SK-N-DZ (cell line): ENCODE measurements around the gene GRAMD4.
"Not testable (repeated sequence)": the region's sequence is repeated elsewhere in the genome, so short reads cannot be mapped to it uniquely, and the experiment has no call there.

Source experiments
- DNase-seq: peaks from one replicate; pipeline ENCODE4 v3.0.0-alpha.2; 2015; ENCODE audit warnings: low spot score

The GRAMD4 gene

DNA sequence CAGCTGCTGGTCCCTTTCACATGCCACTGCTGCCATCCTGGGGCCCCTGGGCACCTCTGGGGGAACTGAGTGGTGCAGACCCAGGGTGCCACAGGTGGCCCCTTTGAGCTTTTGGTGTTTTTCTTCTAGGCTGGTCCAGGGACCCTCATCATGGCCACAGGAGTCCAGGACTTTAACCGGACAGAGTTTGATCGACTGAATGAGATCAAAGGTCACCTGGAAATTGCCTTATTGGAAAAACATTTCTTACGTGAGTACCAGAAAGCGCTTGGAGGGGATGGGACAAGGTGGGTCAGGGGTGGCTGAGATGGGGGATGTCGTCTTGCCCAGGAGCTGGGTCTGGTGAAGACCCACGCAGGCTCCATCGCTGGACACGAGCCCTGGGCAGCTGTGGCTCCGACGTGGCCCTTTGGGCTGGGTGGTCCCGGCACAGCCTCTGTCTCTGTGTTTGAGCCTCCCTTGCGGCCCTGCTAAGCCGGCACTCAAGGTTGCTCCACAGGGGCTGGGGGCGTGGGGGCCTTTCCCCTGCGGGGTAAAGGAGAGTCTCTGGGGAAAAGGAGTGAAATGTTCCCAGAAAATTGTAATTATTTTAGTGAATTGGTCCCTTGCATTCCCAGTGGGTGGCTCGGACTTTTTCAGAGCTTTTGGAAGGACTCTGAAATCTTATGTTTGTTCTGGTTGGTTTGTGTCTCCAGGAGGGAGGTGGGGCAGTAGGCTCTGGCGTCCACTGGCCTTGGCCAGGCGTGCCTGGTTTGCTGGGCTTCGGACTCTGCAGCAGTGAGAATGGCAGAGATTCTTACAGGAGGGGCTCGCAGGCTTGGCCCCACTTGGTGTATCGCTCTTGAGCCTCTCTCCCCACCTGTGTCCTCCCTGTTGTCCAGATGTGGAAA is 17.8 kb downstream of the GRAMD4 start:
- DNase-seq = no peak

DNA sequence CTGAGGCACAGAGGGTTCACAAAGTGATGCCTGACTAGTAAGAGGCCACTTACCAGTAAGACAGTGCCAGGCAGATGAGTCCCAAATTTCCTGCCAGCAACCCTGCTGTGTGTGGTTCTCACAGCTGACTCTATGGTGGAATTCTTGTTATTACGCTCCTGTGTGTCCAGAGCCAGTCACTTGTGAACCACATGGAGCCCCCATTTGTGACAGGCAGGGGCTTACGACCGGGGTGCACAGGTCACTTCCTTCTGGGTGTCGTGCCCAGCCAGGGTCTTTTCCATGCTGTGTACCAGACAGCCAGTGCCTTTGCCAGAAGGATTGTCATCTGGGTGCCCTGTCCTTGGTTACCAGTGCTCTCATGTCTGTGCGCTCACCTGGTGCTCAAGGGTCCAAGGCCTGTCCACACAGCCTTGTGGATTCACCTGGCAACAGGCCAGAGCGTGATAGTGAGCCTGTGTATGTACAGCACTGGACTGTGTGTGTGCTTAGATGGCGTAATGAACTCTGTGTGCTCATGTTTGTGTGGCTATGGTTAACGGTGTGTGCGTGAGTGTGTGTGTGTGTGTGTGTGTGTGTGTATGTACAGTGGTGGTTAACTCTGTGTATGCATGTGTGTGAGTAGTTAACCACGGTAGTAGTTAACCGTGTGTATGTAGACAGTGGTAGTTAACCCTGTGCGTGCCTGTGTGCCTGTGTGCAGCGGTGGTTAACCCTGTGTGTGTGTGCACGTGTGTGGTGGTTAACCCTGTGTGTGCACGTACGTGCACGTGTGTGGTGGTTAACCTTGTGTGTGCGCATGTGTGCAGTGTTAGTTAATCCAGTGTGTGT is 18.6 kb downstream of the GRAMD4 start:
- no peak for DNase-seq

DNA sequence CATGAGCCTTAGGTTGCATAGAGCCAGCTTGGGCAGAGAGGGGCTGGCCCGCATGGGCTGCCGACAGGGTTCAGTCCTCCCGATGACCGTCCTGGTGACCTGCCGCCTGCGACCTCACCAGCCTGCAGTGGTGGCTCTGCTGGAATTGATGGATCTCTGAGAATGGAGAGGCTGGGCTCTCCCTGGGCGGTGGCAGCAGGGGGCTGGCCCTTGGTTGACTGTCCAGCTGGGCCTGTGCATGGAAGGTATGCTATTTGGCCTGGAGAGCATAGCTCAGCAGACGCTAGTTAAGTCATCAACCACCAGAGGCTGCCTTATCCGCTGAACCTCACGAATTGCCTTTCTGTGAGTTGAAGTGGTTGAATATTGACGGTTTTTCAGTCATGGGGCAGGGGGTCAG is 19.7 kb downstream of the GRAMD4 start:
- DNase-seq = no peak

DNA sequence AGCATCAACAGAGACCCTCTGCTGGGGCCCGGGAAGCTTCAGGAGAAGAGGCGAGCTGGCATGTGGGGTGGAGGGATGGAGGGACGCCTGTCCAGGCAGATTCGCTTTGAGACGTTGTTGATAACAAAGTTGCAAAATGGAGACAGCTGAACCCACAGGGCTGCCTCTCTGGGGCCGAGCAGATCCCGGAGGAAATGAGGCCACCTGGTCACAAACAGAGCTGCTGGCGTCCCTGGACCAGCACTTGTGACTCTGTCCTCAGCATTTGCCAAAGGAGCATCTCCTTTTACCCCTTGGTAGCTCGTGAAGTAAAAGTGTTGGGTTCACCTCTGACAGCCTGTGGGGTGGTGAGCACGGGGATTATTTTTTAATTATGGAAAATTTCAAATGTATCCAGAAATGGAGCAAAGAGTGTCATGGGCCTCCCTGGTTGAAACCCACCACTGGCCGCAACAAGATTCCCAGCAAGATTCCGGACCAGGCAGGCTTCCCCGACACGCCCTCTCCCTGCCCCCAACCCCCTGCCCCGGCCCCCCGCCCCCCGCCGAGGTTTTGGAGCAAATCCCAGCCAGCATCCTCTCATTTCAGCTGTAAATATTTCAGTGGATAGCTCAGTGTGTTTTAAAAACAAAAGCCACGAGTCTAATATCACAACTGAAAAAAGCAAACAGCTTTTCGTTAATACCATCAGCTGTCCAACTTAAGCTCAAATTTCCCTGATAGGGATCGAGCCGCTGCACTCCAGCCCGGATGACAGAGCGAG is 20.3 kb downstream of the GRAMD4 start:
- DNase-seq = no peak

DNA sequence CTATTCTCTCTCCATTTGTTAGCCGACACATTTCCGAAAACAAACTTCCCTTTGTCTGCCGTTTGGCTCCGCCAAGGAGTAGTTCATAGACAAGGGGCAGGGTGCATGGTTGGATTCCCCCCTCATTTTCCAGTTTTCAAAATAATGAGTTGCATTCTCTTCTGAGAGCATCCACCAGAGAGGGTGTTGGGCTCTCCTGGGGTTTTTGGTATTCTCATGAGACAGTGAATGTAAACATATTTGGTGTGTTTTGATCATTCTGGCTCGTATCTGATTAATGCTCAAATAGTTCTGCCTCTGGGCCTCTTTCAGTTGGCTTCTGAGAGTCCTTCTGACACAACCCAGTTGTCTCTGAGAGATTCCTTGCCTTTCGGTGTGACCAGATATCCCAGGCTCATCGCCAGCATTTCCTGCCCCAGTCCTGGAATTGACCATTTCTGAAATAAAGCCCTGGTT is 21.7 kb downstream of the GRAMD4 start:
- no peak for DNase-seq

DNA sequence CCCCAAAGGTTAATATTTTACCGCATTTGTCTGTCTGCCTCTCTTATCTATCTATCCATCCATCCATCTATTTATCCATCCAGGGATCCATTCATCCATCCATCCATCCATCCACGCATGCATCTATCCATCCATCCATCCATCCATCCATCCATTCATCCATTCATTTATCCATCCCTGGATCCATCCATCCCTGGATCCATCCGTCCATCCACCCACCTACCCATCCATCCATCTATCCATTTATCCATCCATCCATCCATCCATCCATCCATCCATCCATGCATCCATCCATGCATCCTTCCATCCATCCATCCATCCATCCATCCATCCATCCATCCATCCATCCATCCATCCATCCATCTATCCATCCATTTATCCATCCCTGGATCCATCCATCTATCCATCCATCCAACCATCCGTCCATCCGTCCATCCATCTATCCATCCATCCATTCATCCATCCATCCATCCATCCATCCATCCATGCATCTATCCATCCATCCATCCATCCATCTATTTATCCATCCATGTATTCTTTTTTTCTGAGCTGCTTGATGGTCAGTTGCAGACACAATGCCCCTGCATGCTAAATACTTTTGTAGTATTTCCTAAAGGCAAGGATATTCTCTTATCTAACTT is 22.8 kb downstream of the GRAMD4 start:
- not testable (repeated sequence) for DNase-seq

DNA sequence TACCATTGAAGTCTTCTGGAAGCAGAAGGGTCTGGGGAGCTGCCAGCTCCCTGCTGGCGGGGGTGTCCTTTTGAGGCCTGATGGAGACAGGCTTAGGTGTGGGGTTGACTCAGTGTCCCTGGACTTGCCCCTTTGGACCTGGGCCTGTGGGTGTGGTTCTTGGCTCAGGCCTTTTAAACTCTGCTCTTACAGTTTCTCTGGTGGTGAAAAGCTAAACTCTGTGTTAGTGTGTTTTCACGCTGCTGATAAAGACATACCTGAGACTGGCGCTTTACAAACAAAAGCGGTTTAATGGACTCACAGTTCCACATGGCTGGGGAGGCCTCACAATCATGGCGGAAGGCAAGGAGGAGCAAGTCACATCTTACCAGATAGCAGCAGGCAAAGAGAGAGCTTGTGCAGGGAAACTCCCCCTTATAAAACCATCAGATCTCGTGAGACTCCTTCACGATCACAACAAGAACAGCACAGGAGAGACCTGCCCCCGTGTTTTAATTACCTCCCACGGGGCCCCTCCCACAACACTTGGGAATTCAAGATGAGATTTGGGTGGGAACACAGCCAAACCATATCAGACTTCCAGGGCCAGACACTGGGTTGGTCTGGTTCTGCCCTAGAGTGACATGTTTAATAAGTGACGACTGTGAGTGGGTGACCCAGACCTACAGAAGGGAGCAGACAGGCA is 26.5 kb downstream of the GRAMD4 start:
- no peak for DNase-seq

DNA sequence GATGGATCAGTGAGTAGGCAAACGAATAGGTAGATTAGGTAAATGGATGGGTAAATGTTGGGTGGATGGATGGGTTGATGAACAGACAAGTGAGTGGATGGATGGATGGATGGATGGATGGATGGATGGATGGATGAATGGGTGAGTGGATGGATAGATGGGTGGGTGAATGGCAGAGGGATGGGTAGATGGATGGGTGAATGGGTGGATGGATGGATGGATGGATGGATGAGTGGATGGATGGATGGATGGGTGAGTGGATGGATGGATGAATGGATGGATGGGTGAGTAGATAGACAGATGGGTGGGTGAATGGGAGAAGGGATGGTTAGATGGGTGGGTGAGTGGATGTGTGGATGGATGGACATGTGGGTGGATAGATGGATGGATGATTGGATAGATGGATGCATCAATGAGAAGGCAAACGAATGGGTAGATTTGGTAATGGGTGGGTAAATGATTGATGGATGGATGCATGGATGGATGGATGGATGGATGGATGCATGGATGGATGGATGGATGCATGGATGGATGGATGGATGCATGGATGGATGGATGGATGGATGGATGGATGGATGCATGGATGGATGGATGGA is 28.1 kb downstream of the GRAMD4 start:
- not testable (repeated sequence) for DNase-seq

DNA sequence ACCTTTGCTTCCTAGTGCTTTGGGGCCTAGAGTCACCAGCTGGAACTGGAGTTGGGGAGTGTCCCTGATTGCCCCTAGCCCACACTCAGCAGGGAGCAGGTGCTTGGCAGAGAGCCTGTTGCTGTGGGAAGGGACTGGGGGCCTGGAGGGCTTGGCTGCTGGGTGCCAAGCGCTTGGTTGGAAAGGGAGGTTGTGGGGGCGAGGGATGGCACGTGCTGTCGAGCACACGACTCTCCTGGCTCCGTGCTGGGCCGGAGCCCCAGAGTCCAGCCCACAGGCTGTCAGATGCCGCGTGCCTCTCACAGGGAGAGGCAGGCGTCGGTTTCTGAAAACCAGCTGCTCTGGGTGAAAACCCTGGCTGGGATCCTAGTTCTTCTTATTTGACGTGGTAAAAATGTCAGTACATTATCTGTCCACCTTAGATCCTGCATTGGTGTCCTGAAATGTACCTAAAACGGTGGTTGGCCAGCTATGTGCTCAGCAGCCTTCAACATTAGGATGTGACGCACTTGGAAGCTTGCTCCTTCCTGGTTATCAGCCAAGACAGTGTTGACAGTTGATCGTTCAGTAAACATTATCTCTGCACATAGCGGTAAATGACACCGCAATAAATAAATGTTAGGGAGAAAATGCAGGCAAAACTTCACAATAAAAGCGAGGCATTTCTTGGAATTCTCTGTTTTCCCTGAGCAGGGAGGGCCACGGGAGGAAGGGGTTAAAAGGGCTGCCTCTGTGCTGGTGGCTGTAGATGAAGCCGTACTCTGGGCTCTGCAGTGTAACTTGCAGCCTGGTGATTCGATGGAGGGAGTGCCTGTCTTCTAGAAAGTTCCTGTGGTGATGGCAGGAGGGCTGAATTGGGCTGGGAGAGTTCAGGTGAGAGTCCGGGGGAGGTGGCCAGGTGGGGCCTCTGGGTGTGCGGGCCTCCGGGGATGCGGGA is 29.2 kb downstream of the GRAMD4 start:
- no peak for DNase-seq

DNA sequence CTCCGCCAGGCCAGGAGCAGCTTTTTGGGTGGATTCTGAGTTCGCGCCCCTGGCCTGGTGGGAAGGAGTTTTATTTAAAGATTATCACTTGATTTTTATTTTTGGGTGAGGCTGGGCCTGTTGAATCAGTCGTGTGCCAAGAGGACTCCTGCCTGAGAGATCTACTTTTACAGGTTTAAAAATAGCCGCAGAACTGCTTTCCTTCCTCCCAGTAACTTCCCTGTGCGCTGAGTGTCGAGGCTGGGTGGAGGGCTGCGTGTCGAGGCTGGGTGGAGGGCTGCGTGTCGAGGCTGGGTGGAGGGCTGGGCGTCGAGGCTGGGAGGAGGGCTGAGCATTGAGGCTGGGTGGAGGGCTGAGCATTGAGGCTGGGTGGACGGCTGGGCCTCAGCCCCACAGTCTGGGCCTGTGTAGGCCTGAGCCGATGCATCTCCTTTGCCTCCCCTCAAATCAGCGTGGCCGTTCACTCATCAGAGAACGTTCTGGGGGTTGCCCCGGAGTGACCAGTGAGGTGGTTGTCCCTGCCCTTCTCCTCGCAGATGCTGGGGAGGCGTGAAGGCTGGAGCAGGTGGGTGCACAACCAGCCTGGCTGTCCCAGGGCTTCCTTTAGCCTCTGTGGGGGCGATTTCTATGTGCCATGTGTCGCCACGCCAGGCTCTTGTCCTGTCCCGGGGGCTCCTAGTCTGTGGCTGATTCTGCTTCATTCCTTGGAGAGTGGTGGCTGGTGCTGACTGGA is 30.1 kb downstream of the GRAMD4 start:
- DNase-seq = no peak

DNA sequence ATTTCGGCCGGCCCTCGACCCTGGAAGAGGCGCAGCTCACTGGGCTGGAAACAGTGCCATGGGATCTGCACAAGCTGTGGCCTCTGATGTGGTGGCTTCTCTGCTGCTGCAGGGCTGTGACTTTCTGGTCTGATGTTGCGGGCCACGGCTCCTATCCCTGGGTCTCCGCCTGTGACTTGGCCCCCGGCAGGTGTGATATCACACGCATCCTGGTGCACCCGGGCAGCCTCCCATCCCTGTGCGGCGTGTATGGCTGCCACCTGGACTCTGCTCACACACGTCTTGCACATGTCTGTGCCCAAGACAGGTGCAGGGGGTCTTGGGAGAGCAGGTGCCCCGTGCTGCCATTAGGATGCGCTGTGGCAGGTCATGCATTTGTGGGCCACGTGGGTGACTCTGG is 31.1 kb downstream of the GRAMD4 start:
- DNase-seq = no peak

DNA sequence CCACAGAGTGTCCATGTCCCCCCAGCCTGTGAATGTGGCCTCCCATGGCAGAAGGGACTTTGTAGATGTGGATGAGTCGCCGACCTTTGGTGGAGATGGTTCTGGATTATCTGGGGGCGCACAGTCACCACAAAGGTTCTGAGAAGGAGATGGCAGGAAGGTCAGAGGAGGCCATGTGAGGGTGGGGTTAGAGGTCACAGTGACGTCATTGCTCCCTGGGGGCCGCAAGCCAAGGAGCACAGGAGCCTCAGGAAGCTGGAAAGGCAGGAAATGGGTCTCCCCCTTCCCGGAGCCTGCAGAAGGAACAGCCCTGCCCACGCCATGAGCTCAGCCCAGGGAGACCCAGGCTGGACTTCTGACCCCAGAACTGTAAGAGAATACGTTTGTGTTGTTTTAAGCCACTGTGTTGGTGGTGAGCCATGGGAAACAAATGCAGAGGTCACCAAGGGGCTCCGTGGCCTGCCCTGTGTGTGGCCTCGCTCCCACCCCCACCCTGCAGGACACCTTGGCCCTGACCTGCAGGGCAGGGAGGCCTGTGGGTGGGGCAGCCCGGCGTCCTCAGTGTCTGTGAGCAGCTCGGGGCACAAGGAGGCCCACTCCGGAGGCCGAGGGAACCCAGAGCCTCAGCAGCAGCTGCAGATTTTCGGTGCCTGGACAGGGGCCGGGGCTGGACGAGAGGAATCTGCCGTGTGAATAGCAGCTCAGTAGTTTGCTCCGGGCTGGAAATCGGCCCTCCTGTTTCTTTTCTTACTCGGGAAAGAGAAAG is 32.1 kb downstream of the GRAMD4 start:
- no peak for DNase-seq

DNA sequence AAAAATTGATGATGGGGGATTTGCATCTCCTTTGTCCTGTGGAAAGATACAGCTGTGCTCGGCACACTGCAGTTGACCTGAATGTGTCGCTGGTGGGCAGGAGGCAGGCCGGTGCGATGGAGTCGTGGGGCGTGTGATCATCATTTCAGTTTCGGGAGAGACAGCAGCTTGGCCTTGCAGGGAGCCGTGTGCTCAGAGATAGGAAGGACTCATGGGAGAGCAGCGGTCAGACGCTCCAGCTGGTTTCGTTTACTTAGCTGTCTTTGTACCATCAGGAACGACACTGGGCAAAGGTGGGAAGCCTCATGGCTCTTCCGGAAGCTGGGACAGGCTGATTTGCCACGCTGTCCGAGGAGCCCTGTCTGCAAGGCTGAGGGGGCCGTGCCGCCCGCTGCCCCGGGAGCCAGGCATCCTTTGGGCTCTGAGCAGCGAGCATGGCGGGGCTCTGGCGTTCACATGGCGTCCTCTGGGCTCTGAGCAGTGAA is 32.7 kb downstream of the GRAMD4 start:
- no peak for DNase-seq

DNA sequence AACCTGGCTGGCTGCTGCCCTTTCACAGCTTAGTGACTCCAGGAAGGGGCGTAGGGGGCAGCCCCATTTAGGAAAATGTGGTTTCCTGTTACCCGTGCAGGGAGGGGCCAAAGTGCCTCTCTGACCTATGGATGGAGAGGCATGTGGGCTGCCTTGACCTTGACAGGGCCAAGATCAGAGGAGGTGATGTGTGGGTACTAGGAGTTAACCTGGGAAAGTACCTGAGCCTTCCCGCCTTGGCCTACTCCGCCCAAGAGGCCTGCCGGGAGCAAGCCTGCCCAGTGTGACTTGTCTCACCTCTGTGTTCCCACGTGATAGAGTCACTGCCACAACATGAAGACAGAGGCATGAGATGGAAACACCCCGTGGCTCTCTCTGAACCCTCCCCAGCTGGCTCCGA is 33.4 kb downstream of the GRAMD4 start:
- DNase-seq = no peak

DNA sequence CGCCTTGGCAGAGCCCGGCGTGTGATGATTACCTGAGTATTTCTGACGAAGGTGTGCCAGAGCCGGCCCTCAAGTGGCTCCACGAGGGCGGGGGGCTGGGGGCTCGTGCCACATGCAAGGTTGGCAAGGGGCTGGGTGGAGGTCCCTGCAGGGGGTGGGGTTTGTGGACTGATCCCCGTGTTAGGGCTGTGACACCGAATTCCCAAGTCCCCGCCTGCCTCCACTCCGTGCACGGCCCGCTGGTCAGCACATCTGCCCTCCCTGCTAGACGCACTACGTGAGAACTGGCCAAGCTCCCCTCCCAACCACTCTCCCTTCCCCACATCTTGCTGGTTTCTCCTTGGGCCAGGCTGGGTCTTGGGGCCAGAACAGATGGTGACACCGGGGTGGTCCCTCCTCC is 34.2 kb downstream of the GRAMD4 start:
- DNase-seq = no peak

DNA sequence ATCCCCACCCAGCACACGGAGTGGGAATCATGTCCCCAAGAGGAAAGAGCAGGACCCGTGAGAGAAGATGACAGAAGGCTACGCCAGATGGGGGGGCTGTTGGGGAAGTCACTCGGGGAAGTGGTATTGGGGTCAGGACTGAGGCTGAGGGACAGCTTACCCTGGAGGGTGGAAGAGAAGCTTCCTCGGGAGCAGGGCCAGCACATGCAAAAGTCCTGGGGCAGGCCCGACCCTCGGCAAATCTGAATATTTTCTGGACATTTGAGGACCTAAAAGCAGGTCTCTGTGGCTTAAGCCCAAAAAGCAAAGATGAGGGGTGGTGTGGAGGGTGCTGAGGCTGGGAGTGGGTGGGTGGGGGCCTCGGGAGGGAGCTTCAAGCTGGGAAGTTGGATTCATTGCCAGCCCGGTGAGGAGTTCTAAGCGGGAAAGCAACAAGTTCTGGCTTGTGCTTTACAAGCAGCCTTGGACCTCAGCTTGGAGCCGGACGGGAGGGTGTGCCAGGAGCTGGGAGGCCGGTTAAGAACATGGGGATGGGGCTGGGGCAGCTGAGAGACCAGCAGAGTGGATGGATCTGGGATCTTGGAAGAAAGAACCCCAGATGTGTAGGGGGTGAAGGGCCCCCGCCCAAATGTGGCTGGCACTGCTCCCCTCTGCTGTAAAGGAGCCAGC is 34.9 kb downstream of the GRAMD4 start:
- DNase-seq = no peak
